Astrocyte of the spinal cord (primary cell): ENCODE measurements around the gene RAG2.

Source experiments
- DNase-seq: peaks from one replicate; pipeline ENCODE4 v3.0.0; 2011; ENCODE audit warnings: low read depth, low spot score
- H3K4me3 ChIP-seq: 2 replicates; pipeline ENCODE4 v1.5.1; 2011; ENCODE audit warnings: low read depth, mild to moderate bottlenecking, low read length, moderate library complexity
- in situ Hi-C: cut with HindIII; loops from 2 replicates; pipeline ENCODE4 v1.10.0; 2017; ENCODE audit warnings: low sequenced_read_pairs
- TF ChIP-seq, protein P1 (sequence below): IDR thresholded peaks from 2 replicates; pipeline ENCODE4 v1.5.1; 2012; ENCODE audit warnings: low read depth, mild to moderate bottlenecking, low read length, inconsistent platforms

Gene RAG2

DNA sequence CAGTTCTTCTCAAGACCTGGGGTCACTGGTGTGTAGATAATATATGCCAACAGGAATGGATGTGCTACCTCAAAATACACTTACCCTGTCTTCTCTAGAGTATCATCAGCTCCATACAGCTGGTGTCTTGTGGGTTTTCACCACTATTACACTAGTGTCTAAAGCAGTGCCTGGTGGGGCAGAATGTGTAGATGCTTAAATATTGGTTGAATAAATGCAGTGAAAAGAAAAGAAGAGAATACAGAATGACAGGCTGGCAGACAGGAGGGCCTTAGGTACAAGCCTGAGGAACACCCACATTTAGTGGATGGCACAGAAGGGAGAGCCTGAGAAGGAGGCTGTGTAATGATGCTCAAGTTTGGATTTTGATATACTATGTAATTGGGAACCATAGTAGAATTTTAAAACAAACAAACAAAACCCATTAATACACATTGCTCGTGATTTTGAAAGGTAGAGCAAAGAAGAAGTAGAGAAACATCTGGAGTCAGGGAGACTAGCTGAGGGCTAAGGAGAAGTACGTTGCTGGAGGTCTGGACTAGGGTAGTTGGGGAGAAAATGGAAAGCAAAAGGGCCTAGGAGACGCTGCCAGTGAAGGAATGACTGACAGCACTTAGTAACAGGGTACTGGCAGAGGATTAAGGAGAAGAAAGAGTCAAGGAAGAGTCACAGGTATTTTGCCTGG lies 20.5 kb upstream of the RAG2 start:
- in situ Hi-C loops: no loop called here
- TF ChIP-seq, protein P1, sequence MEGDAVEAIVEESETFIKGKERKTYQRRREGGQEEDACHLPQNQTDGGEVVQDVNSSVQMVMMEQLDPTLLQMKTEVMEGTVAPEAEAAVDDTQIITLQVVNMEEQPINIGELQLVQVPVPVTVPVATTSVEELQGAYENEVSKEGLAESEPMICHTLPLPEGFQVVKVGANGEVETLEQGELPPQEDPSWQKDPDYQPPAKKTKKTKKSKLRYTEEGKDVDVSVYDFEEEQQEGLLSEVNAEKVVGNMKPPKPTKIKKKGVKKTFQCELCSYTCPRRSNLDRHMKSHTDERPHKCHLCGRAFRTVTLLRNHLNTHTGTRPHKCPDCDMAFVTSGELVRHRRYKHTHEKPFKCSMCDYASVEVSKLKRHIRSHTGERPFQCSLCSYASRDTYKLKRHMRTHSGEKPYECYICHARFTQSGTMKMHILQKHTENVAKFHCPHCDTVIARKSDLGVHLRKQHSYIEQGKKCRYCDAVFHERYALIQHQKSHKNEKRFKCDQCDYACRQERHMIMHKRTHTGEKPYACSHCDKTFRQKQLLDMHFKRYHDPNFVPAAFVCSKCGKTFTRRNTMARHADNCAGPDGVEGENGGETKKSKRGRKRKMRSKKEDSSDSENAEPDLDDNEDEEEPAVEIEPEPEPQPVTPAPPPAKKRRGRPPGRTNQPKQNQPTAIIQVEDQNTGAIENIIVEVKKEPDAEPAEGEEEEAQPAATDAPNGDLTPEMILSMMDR: no peak
- DNase-seq: no peak
- H3K4me3 ChIP-seq: no peak overlapping the region

DNA sequence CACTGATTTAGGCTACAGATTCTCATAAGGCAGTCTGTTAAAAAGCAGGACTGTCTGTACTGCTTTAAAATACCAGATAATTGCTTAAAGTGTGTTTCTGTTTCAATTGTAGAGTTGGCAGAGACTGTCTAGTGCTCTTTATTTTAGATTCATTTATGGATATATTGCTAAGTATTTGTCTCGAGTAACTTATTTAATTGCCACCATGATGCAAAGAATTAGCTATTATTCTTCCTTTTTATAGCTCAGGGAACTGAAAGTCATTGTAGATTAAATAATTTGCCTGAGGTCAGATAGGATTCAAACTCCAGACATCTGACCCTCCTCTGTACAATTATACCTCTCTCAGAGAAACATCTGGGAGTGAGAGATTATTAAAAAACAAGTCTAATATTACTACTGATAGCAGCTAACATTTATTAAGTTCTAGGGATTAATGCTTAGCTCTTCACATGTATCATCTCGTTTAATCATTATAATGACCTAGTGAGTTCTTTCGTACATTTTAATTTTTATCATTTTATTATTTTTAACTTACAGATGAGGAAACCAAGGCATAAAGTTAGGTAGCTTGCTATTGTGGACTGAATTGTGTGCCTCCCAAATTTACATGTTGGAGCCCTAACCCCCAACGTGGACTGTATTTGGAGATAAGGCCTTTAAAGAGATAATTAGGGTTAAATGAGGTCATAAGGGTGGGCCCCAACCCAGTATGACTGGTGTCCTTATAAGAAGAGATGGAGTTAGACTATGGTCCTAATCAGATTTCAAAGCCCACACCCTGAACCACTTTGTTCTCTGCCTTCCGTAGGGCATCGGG lies 19.7 kb upstream of the RAG2 start:
- no peak overlapping the region for H3K4me3 ChIP-seq
- no peak for DNase-seq
- in situ Hi-C loops: no loop called here
- TF ChIP-seq, protein P1: no peak

DNA sequence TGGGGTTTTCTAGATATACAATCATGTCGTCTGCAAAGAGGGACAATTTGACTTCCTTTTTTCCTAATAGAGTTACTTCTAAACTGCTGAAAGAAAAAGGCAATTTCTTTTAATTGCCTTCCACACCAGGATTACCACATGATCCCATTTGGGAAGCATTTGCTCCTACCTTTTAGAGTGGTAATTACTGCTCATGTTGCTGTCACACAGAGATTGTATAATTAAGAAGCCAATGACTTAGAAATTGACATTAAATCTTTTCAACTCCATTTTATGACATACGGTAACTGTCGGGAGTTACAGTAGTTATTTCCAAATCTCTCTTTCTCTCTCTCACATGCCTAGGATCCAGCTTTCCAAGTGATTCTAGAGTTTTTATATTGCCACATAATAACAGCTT lies 17.8 kb upstream of the RAG2 start:
- TF ChIP-seq, protein P1: no peak
- no peak for DNase-seq
- in situ Hi-C loops: no loop called here
- H3K4me3 ChIP-seq: no peak overlapping the region

DNA sequence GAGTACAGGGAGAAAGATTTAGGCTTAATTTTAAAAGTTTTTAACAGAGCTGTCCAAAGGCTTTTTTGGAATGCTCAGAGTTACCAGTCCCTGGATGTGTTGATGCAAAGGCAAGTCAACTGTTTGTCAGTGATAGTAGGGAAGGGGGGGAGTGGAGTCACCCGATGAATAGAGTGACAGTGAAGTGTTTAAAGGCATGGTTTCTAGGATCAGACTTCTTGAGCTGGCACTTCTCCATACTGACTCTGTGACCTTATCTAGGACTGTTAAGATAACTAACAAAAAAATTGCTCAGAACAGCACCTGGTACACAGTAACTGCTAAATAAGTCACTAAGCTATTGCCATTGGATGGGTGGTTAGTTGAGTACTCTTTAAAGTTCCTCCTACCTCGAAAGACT lies 11.3 kb upstream of the RAG2 start:
- DNase-seq: no peak
- in situ Hi-C loops: no loop called here
- no peak overlapping the region for H3K4me3 ChIP-seq
- TF ChIP-seq, protein P1: no peak

DNA sequence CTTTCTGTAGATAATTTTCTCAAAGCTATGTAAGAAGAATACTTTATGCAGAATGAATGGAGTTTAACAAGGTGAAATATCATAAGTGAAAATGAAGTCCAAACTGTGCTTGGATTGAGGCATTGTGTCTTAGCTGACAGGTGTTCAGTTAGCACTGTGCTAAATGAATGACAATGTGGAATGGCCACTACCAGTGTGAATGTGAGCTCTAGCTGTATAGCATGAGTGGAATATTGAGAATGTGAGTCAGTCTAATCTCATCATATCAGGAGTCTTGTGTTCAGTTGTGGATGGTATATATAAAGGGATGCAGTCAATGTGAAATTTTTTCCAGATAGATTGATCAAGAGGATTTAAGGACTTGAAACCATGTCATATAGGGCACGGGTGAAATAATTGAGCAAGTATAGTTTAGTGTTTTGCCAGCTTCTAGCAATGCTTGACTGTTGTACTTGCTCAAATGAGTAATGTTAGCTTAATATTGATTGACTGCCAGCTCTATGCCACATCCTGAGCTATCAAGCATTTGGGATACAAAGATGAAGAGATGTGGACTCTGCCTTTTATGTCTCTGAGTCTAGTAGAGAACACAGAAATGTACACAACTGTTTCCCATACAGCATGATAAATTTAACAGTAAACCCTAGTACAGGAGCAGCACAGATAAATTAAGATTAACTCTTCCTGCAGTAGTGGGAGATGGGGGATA lies 10.6 kb upstream of the RAG2 start:
- in situ Hi-C loops: no loop called here
- TF ChIP-seq, protein P1: no peak
- H3K4me3 ChIP-seq: no peak overlapping the region
- no peak for DNase-seq
